Stimulated activated CD4-positive, alpha-beta T cell treated with anti-CD3 and anti-CD28 coated beads, Interleukin-2, amount 100 ng/mL, for 48 hours (primary cell): ENCODE measurements around the gene ARID3A.

Experiments
- DNase-seq, 2 donors: peaks; one replicate each; pipeline ENCODE4 v3.0.0-alpha.2; 2020

The ARID3A gene

DNA sequence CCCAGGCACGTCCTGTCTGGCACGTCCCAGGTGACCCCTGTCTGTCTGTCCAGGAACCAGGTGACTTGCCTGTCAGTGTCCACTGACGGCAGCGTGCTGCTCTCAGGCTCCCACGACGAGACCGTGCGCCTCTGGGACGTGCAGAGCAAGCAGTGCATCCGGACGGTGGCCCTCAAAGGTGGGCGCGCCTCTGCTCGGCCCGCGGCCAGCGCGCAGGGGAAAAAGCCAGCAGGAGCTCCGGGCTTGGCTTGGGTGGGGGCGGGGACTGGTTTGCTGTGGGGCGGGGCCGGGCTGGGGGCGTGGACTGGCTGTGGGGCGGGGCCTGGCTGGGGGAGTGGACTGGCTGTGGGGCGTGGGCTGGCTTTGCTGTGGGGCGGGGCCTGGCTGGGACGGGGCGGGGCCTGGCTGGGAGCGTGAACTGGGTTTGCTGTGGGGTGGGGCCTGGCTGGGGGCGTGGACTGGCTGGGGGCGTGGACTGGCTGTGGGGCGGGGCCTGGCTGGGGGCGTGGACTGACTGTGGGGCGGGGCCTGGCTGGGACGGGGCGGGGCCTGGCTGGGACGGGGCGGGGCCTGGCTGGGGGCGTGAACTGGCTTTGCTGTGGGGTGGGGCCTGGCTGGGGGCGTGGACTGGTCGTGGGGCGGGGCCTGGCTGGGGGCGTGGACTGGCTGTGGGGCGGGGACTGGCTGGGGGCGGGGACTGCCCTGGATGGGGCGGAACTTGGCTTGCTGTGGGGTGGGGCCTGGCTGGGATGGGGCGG, 65.5 kb downstream of the ARID3A start:
- DNase-seq, result peak; percentile 59 to 75

DNA sequence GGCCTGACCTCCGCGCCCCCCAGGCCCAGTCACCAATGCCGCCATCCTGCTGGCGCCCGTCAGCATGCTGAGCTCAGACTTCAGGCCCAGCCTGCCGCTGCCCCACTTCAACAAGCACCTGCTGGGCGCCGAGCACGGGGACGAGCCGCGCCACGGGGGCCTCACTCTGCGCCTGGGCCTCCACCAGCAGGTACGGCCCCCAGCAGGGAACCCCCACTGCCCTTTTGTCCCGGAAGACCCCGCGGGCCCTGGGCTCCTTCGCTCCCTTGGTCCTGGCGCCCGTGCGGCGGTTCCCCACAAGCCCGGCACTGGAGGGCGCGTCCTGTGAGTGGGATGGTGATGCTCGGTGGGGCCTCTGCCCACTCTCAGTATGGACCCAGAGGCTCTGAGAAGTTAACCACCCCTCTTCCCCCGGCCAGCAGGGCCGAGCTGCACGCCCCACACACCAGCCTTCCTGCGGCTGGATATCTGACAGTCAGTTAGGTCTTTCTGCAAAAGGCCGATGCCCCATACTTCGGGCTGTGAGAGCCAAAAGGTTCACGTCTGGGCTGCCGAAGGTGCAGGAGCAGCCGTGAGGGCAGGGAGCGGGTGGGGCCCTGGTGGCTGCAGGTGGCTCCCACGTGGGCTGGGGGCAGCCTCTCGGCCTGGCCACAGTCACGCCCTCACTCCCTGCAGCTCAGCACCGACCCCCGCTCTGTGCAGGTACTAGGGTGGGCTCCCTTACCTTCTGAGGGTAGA, 66.3 kb downstream of the ARID3A start:
- no peak for DNase-seq

DNA sequence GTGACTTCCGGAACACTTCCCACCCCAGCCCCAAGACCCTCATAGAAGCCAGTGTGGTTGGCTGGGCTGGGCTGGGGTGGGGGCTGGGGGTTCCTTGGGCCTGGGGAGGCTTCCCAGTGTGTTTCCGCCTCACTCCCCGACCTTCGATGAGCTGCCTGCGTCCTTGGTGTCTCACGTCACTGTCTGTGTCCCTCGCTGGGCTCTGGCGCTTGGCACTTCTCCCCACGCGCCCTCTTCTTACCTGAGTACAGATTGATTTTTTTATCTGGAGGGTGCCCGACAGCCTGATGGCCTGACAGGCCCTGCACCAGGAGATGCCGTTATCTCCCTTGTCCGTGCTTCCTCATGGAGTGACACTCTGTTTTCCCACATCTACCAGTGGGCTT, 66.8 kb downstream of the ARID3A start:
- no peak for DNase-seq

DNA sequence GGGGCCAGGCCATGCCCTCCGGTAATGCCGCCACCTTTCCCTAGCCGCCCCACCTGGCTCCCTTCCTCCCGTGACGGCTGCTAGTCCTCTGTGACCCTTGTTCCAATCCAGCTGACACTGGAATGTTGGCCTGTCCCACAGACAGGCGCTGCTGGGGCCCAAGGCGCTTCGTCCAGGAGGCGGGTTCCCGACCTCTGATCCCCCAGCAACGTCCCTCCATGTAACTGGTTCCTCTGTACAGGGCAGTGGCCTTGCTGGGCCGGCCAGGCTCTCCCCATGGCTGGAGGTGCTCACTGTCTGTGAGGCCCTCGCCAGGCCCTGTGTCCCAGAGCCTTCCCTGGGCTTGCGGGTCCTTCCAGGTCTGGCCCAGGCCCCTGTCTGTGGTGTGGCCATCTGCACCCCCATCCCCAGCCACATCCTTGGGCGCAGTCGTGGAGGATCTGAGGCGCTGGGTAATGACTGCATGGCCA, 67.6 kb downstream of the ARID3A start:
- DNase-seq, result no peak

DNA sequence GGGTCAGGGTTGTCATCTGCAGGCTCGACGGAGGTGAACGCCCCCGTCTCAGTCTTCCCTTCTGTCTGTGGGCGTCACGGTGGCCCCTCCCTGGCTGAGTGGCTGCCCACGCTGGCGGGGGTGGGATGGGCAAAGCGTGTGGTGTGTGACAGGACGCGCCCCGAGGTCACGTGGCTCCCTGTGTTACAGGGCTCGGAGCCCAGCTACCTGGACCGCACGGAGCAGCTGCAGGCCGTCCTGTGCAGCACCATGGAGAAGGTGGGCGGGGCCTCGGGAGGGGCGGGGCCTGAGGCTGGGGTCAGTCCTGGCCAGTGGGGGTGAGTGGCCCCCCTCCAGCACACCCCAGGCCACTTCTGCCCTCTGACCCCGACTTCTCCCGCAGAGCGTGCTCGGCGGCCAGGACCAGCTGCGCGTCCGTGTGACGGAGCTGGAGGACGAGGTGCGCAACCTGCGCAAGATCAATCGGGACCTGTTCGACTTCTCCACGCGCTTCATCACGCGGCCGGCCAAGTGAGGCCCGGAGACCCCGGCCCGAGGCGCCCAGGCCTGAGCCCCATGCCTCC, 68.1 kb downstream of the ARID3A start:
- no peak for DNase-seq

DNA sequence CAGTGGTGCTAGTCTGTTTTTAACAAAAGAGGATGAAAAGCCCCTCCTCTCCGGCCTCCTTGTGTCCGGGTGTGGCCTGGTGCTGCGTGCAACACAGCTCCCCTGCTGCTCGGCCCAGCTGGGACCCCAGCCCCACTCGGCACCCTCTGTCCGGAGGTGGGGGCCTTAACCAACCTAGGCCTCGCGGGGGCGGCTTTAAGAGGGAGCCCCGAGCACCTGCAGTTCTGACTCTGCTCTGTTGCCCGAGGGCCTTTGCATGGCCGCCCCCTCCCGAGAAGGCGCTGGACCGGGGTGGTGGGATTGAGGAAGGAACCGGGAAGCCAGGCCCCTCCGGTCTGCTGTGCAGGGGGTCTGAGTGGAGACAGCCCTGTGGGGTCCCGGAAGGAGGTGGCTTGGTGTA, 68.7 kb downstream of the ARID3A start:
- no peak for DNase-seq

DNA sequence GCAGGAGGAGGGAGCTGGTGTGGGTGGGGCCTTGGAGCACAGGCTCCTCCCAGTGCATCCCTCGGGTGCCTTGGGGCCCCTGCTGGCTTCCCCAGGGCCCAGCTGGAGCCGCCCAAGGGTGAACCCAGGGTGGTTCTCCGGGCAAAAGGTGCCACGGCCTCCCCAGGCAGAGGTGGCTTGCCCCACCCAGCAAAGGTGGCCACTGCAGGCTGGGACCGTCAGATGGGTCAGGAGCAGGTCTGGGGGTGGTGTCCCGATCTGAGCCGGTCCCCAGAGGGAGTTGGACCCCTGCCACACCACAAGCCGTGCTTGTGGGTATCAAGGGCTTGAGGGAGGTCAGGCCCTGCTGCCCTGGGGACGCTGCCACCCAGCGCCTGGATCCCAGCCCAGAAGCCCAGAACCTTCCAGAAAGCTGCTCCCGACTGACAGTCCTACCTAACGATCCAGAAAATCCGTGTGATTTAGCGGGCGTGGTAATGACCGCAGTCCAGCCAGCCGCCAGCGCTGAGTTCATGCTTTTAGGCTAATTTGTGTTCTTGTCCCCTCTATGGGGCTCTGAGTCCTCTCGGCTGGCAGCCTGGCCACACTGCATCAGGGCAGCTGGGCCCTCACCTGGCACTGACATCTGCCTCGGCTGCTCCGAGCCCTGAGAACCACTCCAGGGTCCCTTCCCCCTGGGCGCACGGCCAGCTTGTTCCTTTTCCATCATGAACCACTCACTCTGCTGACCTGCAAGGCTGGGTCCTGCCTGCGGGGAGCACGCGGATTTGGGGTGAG, 69.4 kb downstream of the ARID3A start:
- no peak for DNase-seq

DNA sequence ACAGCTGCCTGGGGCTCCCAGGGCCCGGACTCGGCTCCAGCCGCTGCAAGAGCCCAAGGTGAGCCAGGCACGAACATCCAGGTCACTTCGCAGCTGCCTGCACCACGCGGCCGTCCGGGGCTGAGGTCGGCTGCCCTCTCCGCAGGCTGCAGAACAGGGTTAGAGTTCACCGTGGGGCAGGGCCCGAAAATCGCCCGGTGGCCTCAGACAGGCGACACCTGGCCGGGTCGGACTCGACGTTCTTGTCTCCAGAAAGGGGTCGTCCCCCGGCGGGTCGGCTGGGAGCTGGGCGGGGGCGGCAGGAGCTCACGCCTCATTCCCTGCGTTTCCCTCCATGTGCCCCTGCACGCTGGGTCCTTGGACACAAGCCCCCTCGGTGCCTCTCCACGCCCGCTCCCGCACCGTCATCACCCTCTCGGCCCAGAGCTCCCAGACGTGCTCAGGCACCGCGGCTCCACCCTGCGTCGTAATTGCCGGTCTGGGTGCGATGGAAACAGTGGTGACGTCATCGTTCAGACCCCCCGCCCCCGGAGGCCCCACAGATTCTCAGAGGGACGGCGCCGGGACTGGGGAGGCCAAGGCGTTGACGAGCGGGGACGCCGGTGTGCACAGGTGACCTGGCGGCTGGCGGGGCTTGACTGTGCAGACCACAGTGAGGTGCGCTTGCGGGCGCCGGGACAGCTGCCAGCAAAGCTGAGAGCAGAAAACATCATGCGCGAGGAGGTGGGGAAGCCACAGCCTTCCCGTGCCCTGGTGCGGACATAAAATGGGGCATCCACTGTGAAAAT, 70.4 kb downstream of the ARID3A start:
- peak; percentile 45 to 46 for DNase-seq

DNA sequence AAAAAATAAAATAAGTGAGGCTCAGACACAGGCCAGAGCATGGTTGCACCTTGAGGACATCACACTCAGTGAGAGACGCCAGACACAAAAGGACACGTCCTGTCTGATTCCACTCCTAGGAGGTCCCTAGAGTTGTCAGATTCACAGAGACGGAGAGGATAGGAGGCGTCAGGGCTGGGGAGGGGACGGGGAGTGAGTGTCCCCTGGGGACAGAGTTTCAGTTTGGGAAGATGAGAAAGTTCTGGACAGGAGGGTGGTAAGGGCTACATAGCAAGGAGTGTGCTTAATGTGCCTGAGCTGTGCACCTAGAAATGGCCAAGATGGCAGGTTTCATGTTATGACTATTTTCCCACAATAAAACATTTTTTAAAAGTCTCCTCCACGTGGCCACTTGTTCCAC, 72.2 kb downstream of the ARID3A start:
- DNase-seq, result no peak

DNA sequence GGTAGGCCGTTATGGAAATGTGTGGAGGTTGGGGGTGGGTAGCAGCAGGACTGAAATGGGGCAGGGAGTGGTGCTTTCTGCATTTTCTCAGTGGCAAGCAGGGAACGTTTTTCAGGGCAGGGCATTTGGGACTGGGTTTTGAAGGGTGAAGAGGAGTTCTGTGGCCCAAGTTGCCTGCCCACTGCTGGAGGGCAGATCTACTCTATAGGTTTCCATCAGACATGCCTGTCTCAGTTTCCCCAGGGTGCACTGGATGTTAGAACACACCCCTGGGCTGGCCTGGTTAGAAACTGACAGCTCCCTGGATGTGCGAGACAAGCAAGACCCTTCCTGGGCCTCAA, 73.5 kb downstream of the ARID3A start:
- no peak for DNase-seq

DNA sequence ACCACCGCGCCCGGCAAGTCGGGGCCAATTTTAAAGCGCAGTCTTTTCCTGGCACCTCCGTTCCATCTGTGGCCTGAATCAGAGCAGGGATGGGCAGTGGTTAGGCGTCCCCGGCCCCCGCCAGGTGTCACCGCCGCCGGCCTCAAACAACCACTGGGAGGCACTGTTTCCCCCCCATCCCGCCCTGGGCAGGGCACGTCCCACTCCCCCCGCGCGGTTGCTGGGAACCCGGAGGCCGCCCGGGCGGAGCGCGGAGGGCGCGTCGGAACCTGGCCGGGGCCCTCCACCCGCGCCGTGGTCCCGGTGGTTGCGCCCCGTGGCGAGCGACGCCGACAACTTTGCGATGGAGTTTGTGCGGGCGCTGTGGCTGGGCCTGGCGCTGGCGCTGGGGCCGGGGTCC, 74.3 kb downstream of the ARID3A start, which contains the start of gene GRIN3B:
Gene GRIN3B (plus strand): TSS at position 325 of the 400 bp plus-strand sequence. CDS start 19 bp downstream, at position 344.
- DNase-seq, result peak; percentile 68 to 71

DNA sequence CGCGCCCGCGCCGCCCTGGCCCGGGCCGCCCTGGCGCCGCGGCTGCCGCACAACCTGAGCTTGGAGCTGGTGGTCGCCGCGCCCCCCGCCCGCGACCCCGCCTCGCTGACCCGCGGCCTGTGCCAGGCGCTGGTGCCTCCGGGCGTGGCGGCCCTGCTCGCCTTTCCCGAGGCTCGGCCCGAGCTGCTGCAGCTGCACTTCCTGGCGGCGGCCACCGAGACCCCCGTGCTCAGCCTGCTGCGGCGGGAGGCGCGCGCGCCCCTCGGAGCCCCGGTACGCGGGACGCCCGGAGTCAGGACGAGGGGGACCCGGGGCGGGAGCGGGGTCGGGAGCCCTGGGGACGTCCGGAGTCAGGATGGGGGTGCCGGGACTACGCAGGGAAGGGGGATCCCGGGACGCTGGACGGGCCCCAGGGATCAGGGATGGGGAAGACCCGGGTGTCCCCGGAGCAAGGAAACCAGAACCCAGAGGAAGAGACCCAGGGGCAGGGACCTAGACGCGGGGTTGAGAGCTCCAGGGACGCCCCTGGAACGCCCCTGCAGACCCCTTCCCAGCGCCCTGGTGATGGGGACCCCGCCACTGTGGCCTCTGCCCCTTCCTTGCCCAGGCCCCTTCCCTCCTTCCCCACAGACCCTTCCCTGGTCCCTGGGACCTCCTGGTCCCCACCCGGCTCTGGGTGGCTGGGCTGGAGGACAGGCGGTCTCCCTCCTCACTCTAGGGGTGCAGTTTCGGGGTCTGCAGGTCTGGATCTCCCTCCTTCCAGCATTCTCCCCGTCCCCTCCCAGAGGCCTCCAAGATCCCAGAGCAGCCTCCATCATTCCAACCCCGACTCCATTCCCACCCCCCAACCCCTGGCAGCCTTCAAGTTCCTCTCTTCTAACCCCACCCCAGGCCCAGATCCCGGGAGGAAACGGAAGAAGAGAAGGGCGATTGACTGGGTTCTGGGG, 75.0 kb downstream of the ARID3A start:
- DNase-seq, result no peak

DNA sequence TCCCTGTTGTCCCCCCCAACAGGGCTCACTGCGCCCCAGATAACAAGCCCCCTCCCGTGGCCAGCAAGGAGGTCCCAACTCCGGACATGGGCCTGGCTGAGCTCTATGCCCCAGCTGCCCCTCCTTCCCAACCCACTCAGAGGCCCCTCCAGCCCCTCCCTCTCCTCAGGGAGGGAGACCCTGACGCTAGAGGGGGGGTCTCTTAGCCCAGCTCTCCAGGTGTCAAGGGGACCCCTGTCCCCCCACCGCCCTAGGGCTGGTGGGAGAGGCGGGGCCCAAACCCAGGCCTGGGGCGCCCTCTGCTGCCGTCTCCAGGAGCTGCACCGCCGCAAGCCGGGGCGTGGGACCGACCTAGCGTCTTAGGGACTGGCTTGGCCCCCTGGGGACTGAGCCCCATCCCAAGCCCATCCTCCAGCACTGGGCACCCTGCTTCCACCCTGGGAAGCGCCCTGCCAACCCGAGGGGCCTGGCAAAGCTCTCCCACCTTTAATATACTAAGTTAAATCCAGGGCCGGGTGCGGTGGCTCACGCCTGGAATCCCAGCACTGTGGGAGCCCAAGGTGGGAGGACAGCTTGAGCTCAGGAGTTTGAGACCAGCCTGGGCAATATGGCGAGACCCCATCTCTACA, 75.8 kb downstream of the ARID3A start:
- DNase-seq, result peak; percentile 74 to 82

DNA sequence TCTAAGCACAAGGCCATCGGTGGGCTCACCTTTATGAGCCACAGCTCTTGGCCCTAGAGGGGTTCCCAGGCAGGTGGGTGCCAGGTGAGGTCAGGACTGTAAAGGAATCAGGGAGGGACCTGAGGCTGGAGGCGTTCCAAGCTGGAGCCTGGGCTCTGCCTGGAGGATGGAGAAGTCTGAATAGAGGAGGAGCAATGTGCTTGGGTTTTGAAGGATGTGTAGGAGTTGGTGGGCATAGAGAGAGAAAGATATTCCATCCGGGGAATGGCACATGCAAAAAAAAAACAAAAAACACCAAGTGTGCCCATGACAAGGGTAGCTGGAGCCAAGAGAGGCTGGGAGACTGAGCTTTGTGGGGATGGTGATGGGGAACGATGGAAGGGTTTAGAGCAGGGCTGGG, 76.8 kb downstream of the ARID3A start:
- no peak for DNase-seq

DNA sequence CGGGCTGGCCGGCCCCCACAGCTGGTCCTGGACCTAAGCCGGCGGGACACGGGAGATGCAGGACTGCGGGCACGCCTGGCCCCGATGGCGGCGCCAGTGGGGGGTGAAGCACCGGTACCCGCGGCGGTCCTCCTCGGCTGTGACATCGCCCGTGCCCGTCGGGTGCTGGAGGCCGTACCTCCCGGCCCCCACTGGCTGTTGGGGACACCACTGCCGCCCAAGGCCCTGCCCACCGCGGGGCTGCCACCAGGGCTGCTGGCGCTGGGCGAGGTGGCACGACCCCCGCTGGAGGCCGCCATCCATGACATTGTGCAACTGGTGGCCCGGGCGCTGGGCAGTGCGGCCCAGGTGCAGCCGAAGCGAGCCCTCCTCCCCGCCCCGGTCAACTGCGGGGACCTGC, 77.4 kb downstream of the ARID3A start:
- no peak for DNase-seq

DNA sequence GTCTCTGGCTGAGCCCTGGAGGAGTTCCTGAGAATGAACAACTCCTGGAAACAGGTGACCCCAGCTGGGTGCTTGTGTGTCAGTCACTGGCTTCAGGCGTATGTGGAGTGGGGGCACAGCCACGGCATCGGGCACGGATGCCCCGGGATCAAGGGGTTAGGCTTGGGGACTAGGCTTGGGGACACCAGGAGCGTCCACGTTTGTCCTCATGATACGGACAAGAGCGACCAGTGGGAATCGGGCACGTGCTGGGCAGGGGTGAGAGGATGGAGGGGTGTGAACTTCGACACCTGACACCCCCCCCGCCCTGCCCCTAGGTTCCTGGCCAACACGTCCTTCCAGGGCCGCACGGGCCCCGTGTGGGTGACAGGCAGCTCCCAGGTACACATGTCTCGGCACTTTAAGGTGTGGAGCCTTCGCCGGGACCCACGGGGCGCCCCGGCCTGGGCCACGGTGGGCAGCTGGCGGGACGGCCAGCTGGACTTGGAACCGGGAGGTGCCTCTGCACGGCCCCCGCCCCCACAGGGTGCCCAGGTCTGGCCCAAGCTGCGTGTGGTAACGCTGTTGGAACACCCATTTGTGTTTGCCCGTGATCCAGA, 78.5 kb downstream of the ARID3A start:
- DNase-seq, result no peak

DNA sequence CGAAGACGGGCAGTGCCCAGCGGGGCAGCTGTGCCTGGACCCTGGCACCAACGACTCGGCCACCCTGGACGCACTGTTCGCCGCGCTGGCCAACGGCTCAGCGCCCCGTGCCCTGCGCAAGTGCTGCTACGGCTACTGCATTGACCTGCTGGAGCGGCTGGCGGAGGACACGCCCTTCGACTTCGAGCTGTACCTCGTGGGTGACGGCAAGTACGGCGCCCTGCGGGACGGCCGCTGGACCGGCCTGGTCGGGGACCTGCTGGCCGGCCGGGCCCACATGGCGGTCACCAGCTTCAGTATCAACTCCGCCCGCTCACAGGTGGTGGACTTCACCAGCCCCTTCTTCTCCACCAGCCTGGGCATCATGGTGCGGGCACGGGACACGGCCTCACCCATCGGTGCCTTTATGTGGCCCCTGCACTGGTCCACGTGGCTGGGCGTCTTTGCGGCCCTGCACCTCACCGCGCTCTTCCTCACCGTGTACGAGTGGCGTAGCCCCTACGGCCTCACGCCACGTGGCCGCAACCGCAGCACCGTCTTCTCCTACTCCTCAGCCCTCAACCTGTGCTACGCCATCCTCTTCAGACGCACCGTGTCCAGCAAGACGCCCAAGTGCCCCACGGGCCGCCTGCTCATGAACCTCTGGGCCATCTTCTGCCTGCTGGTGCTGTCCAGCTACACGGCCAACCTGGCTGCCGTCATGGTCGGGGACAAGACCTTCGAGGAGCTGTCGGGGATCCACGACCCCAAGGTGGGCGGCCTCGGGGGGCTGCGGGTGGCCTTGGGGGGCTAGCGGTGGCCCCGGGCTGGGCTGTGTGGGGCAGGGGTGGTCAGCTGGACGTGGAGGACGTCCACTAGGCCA, 79.2 kb downstream of the ARID3A start:
- DNase-seq, result no peak

DNA sequence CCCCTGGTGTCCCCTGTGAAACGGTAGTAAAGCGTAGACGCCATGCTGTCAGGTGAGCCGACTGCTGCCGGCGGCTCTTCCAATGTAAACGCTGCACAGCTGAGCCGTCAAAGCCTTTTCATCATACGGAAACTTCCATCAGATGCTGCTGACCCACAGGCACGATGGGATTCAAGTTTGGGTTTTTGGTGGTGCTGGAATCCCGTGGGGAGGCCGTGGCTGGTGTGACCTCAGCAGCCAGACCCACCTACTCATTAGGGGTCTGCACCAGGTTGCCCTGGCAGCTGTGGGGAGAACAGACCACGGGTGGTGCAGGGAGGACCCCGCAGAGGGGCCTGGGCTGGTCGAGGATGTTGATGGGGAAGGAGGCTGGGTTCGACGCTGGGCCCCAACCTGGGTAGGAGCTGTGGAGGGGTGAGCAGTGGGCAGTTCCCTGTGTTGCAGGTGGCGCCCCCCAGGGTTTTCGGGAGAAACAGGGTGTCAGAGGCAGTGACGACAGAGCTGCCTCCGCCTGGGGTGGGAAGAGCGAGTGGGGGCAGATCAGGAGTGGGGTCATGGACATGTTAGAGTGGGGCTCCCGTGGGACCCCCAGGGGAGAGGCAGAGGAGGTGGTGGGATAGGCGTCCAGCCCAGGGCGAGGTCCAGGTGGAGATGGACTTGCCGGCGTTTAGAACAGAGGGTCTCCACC, 81.0 kb downstream of the ARID3A start:
- no peak for DNase-seq
